DND-41 (cell line): ENCODE data around the gene STAMBPL1.

Experiments
- ATAC-seq: fragments of 200-7000 bp; cut with Tn5 transposase; 3 replicates; pipeline ENCODE4 v1.9.1; 2021; ENCODE audit warnings: low read depth; ENCODE audit not compliant: insufficient read depth
- DNase-seq: peaks from one replicate; pipeline ENCODE4 v3.0.0-alpha.2; 2020
- H2AFZ ChIP-seq: 2 replicates; pipeline ENCODE4 v1.6.0; 2012; ENCODE audit warnings: low read depth, low read length
- H3K27ac ChIP-seq: 2 replicates; pipeline ENCODE4 v1.5.1; 2012; ENCODE audit warnings: low read length, inconsistent platforms
- H3K27me3 ChIP-seq: fragments of 200-600 bp; sonication (generic); 2 replicates; pipeline ENCODE4 v1.6.0; 2012; ENCODE audit warnings: low read length, mild to moderate bottlenecking, inconsistent platforms; ENCODE audit not compliant: insufficient read depth, poor library complexity
- H3K36me3 ChIP-seq: 2 replicates; pipeline ENCODE4 v1.5.1; 2012; ENCODE audit warnings: low read length, inconsistent platforms; ENCODE audit not compliant: insufficient read depth
- H3K4me1 ChIP-seq: 2 replicates; pipeline ENCODE4 v1.5.1; 2012; ENCODE audit warnings: mild to moderate bottlenecking, low read length; ENCODE audit not compliant: insufficient read depth
- H3K4me2 ChIP-seq: 2 replicates; pipeline ENCODE4 v1.6.0; 2012; ENCODE audit warnings: mild to moderate bottlenecking, moderate library complexity, low read length, inconsistent platforms; ENCODE audit not compliant: insufficient read depth
- H3K4me3 ChIP-seq, 2 experiments: fragments of 200-600 bp in 1 of 2; shearing (Covaris generic) in 1 of 2; 2 replicates each; pipeline ENCODE4 v1.5.1; 2012 to 2016; ENCODE audit warnings: inconsistent platforms in 2 of 2, low read length in 2 of 2, mild to moderate bottlenecking in 2 of 2, low read depth in 1 of 2, moderate library complexity in 1 of 2
- H3K79me2 ChIP-seq: 2 replicates; pipeline ENCODE4 v1.6.0; 2012; ENCODE audit warnings: low read length, inconsistent platforms; ENCODE audit not compliant: insufficient read depth
- H3K9ac ChIP-seq: 2 replicates; pipeline ENCODE4 v1.6.0; 2012; ENCODE audit warnings: low read depth, mild to moderate bottlenecking, inconsistent platforms, low read length, moderate library complexity
- H3K9me3 ChIP-seq: 2 replicates; pipeline ENCODE4 v1.5.1; 2012; ENCODE audit warnings: low read length, moderate library complexity, mild to moderate bottlenecking, inconsistent platforms; ENCODE audit not compliant: insufficient read depth, severe bottlenecking
- H4K20me1 ChIP-seq: 2 replicates; pipeline ENCODE4 v1.6.0; 2012; ENCODE audit warnings: low read length; ENCODE audit not compliant: insufficient read depth
- EZH2 ChIP-seq: IDR thresholded peaks from 3 replicates; pipeline ENCODE4 v1.6.1; 2012; ENCODE audit warnings: borderline replicate concordance, low read depth, mild to moderate bottlenecking, moderate library complexity, low read length, inconsistent platforms; ENCODE audit not compliant: severe bottlenecking
- TF ChIP-seq, protein P1 (sequence below): IDR thresholded peaks from 2 replicates; pipeline ENCODE4 v1.5.1; 2012; ENCODE audit warnings: borderline replicate concordance, low read length, moderate library complexity, mild to moderate bottlenecking; ENCODE audit not compliant: poor library complexity, severe bottlenecking; ENCODE audit errors: extremely low read depth

Gene STAMBPL1

GRCh38 chr10:88832376-88832775, 47.7 kb upstream of the STAMBPL1 start:
- H4K20me1 ChIP-seq, result no peaks in the 10 kb centered on the region
- DNase-seq (no peak), ATAC-seq (no peak)
- no peak overlapping the region for H2AFZ ChIP-seq
- H3K27me3 ChIP-seq, result peaks cover 31% of the 10 kb centered on the region
- H3K36me3 ChIP-seq, result no peaks in the 10 kb centered on the region
- H3K4me2 ChIP-seq, result no peak overlapping the region
- no peaks in the 10 kb centered on the region for H3K9me3 ChIP-seq
- TF ChIP-seq, protein P1, sequence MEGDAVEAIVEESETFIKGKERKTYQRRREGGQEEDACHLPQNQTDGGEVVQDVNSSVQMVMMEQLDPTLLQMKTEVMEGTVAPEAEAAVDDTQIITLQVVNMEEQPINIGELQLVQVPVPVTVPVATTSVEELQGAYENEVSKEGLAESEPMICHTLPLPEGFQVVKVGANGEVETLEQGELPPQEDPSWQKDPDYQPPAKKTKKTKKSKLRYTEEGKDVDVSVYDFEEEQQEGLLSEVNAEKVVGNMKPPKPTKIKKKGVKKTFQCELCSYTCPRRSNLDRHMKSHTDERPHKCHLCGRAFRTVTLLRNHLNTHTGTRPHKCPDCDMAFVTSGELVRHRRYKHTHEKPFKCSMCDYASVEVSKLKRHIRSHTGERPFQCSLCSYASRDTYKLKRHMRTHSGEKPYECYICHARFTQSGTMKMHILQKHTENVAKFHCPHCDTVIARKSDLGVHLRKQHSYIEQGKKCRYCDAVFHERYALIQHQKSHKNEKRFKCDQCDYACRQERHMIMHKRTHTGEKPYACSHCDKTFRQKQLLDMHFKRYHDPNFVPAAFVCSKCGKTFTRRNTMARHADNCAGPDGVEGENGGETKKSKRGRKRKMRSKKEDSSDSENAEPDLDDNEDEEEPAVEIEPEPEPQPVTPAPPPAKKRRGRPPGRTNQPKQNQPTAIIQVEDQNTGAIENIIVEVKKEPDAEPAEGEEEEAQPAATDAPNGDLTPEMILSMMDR, result no peak
- TF ChIP-seq EZH2, result no peak
- H3K4me3 ChIP-seq, result no peak overlapping the region
- H3K9ac ChIP-seq, result no peak overlapping the region
- H3K4me1 ChIP-seq, result 0 out of 2 replicates have a peak, but pooled peaks cover 3% of the 10 kb centered on the region
- no peaks in the 10 kb centered on the region for H3K79me2 ChIP-seq
- no peak overlapping the region for H3K27ac ChIP-seq

- H2AFZ ChIP-seq, result no peak overlapping the region
- H3K36me3 ChIP-seq, result no peaks in the 10 kb centered on the region
- 0 out of 2 replicates have a peak, but pooled peaks cover 3% of the 10 kb centered on the region for H3K4me1 ChIP-seq
- no peak overlapping the region for H3K4me2 ChIP-seq
- H3K27ac ChIP-seq, result no peak overlapping the region
- no peaks in the 10 kb centered on the region for H4K20me1 ChIP-seq
- H3K27me3 ChIP-seq, result peaks cover 31% of the 10 kb centered on the region
- no peak overlapping the region for H3K9ac ChIP-seq
- H3K4me3 ChIP-seq, result no peak overlapping the region
- no peaks in the 10 kb centered on the region for H3K79me2 ChIP-seq
- ATAC-seq (no peak), DNase-seq (no peak)
- no peak for TF ChIP-seq EZH2
- TF ChIP-seq, protein P1, result no peak
- H3K9me3 ChIP-seq, result no peaks in the 10 kb centered on the region
Measured at GRCh38 chr10:88833156-88833555, 46.9 kb upstream of the STAMBPL1 start.

DNA sequence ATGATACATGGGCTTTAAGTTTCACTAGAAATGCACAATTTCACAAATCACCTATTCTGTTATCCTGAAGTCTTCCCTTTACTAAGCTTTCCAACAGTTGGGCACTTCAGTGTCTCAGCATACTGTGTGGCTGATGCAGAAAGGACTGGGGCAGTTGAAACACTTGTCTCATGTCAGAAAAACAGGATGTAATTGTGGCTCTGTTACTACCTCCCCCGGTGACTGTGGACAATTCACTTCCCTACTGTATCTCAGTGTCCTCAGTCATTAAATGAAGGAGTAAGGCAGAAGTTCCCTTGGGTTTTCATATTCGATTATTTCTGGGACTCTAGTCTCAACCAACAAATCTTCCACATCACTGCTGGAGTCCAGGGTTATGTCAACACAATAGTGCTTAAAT, 46.3 kb upstream of the STAMBPL1 start:
- Histone ChIP-seq H3K36me3 (no peaks in the 10 kb centered on the region), H3K79me2 (no peaks in the 10 kb centered on the region), H3K4me3 (no peak overlapping the region), H3K4me2 (no peak overlapping the region), H3K27me3 (peaks cover 31% of the 10 kb centered on the region), H2AFZ (no peak overlapping the region), H3K9me3 (no peaks in the 10 kb centered on the region), H3K27ac (no peak overlapping the region), H3K4me1 (0 out of 2 replicates have a peak, but pooled peaks cover 3% of the 10 kb centered on the region), H4K20me1 (no peaks in the 10 kb centered on the region), H3K9ac (no peak overlapping the region)
- TF ChIP-seq, protein P1, result no peak
- TF ChIP-seq EZH2, result no peak
- no peak for ATAC-seq
- DNase-seq, result no peak
